SK-N-DZ (cell line): ENCODE results near the gene PCDHGB3.

Experiments
- DNase-seq: peaks from one replicate; pipeline ENCODE4 v3.0.0-alpha.2; 2015; ENCODE audit warnings: low spot score

Gene PCDHGB3

DNA sequence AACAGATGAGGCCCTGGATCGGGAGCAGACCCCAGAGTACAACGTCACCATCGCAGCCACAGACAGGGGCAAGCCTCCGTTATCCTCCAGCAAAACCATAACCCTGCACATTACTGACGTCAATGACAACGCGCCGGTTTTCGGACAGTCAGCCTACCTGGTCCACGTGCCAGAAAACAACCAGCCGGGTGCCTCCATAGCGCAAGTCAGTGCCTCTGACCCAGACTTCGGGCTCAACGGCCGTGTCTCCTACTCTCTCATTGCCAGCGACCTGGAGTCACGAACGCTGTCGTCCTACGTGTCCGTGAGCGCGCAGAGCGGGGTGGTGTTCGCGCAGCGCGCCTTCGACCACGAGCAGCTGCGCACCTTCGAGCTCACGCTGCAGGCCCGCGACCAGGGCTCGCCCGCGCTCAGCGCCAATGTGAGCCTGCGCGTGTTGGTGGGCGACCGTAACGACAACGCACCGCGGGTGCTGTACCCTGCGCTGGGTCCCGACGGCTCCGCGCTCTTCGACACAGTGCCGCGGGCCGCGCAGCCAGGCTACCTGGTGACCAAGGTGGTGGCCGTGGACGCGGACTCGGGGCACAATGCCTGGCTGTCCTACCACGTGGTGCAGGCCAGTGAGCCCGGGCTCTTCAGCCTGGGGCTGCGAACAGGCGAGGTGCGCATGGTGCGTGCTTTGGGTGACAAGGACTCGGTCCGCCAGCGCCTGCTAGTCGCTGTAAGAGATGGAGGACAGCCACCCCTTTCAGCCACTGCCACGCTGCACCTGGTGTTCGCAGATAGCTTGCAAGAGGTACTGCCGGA lies 49.2 kb downstream of the PCDHGB3 start:
- DNase-seq = no peak

DNA sequence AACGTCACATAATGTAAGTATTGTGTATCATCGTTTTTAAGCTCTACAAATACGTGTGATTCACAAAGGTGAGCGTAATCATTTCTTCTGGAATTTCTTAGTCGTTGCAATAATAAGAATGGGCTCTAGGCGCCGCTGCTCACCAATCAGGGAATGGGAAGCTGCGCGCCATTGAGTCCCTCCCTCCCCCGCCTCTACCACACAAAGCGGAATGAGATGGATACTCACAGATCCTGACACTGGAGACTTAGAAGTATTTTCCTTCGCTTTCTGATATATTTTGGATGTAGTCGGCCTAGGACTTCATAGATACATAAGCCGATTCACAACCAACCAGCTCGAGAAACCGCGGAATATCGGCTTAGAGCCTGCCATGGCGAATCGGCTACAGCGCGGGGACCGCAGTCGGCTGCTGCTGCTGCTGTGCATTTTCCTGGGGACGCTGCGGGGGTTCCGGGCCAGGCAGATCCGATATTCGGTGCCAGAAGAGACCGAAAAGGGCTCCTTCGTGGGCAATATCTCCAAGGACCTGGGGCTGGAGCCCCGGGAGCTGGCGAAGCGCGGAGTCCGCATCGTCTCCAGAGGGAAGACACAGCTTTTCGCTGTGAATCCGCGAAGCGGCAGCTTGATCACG lies 50.9 kb downstream of the PCDHGB3 start, which contains the start of gene PCDHGA11:
Gene PCDHGA11, plus strand, starts transcription at position 197 of the 634 bp plus-strand sequence. Its CDS starts 177 bp downstream, at position 374.
- no peak for DNase-seq

DNA sequence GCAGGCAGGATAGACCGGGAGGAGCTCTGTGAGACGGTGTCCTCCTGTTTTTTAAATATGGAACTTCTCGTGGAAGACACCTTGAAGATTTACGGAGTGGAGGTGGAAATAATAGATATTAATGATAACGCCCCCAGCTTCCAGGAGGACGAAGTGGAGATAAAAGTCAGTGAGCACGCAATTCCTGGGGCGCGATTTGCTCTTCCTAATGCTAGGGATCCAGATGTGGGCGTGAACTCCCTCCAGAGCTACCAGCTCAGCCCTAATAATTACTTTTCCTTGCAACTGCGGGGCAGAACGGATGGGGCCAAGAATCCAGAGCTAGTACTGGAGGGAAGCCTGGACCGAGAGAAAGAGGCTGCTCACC lies 51.4 kb downstream of the PCDHGB3 start:
- DNase-seq = no peak
